Ishikawa (cell line): ENCODE measurements around the gene ERBB4.

Source experiments
- CEBPB ChIP-seq: IDR thresholded peaks from 2 replicates; pipeline ENCODE4 v1.6.1; 2012
- CREB1 ChIP-seq: IDR thresholded peaks from 2 replicates; pipeline ENCODE4 v1.6.1; 2012; ENCODE audit warnings: low read depth
- EGR1 ChIP-seq: IDR thresholded peaks from 2 replicates; pipeline ENCODE4 v1.6.1; 2012
- EP300 ChIP-seq: IDR thresholded peaks from 2 replicates; pipeline ENCODE4 v1.6.1; 2012; ENCODE audit warnings: borderline replicate concordance
- FOXM1 ChIP-seq: IDR thresholded peaks from 2 replicates; pipeline ENCODE4 v1.6.1; 2012; ENCODE audit warnings: low read depth, borderline replicate concordance
- MAX ChIP-seq: IDR thresholded peaks from 2 replicates; pipeline ENCODE4 v1.6.1; 2012
- NFIC ChIP-seq: IDR thresholded peaks from 2 replicates; pipeline ENCODE4 v1.6.1; 2012
- RAD21 ChIP-seq: IDR thresholded peaks from 2 replicates; pipeline ENCODE4 v1.6.1; 2012; ENCODE audit warnings: low read depth
- REST ChIP-seq: IDR thresholded peaks from 2 replicates; pipeline ENCODE4 v1.6.1; 2012; ENCODE audit warnings: low read depth, mild to moderate bottlenecking
- TAF1 ChIP-seq: IDR thresholded peaks from 2 replicates; pipeline ENCODE4 v1.6.1; 2012; ENCODE audit warnings: low read depth, mild to moderate bottlenecking
- TCF12 ChIP-seq: IDR thresholded peaks from 2 replicates; pipeline ENCODE4 v1.6.1; 2012; ENCODE audit warnings: low read depth
- TEAD4 ChIP-seq: IDR thresholded peaks from 2 replicates; pipeline ENCODE4 v1.6.1; 2012
- YY1 ChIP-seq: IDR thresholded peaks from 2 replicates; pipeline ENCODE4 v1.6.1; 2012; ENCODE audit warnings: low read depth
- ZBTB7A ChIP-seq: IDR thresholded peaks from 2 replicates; pipeline ENCODE4 v1.6.1; 2012; ENCODE audit warnings: low read depth
- TF ChIP-seq, protein P1 (sequence below): IDR thresholded peaks from 2 replicates; pipeline ENCODE4 v1.6.1; 2012

The ERBB4 gene

DNA sequence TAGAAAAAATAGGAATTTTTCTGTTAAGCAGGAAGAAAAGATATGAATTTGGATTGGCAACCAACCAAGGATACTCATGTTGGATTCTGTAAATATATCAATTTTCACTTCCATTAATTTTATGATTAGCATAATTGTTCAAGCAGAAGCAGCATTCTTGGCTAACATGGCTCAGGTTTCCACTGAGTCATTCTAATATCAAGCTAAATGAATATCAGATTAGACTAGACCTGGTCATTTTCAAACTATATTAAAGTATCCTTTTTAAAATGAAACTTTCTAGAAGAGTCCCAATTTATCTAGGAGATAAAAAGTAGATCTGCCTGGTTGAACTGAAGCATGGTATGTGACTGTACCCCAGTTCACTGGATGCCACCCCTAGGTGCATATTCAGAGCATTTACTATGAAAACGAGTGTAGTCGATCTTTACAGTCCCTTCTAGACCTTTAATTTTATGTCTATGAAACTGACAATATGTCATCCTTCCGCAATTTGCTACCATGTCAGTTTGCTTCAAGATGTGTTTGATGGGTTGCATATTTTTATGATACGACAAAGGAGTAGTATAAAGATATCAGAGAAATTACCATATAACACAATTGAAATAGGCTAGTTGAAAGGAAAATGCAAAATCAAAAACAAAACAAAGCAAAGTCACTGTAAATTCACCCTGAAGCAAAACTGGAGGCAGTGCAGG is 704.9 kb downstream of the ERBB4 start:
- TF ChIP-seq FOXM1 (no peak), CEBPB (no peak), RAD21 (no peak), TEAD4 (no peak), MAX (no peak), TAF1 (no peak), REST (no peak), ZBTB7A (no peak), EP300 (no peak), EGR1 (no peak), NFIC (no peak), CREB1 (no peak), TCF12 (no peak), YY1 (no peak)
- TF ChIP-seq, protein P1, sequence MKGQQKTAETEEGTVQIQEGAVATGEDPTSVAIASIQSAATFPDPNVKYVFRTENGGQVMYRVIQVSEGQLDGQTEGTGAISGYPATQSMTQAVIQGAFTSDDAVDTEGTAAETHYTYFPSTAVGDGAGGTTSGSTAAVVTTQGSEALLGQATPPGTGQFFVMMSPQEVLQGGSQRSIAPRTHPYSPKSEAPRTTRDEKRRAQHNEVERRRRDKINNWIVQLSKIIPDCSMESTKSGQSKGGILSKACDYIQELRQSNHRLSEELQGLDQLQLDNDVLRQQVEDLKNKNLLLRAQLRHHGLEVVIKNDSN, result no peak

DNA sequence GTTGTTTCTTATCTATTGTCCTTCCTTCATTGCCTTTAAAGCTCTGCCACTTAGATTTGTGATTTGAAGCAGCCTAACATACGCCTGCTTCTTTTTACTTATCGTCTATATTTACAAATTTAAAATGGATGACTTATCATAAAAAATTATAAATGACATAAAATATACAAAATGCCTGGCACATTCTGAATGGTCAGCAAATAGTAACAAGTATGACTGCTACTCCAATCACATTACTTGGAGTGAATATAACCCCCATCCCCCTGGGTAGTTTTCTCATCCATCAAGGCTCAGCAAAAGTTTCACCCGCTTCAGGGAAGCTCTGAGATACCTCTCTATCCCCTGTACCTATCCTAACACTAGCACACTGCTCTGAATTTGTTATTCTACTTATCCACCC is 708.9 kb downstream of the ERBB4 start:
- TF ChIP-seq EP300 (no peak), TCF12 (no peak), ZBTB7A (no peak), NFIC (no peak), TAF1 (no peak), CREB1 (no peak), FOXM1 (no peak), EGR1 (no peak), TEAD4 (no peak), RAD21 (no peak), MAX (no peak)
- TF ChIP-seq, protein P1, result no peak

GRCh38 chr2:211823886-211824479 is 714.6 kb downstream of the ERBB4 start:
- TF ChIP-seq CREB1 (no peak), EP300 (no peak), CEBPB (no peak)

GRCh38 chr2:211822686-211823335 is 715.8 kb downstream of the ERBB4 start:
- TF ChIP-seq CREB1, result no peak
- no peak for TF ChIP-seq RAD21
- TF ChIP-seq NFIC, result no peak
- TF ChIP-seq, protein P1, result no peak
- no peak for TF ChIP-seq YY1
- TF ChIP-seq ZBTB7A, result no peak
- TF ChIP-seq TCF12, result no peak
- no peak for TF ChIP-seq FOXM1

DNA sequence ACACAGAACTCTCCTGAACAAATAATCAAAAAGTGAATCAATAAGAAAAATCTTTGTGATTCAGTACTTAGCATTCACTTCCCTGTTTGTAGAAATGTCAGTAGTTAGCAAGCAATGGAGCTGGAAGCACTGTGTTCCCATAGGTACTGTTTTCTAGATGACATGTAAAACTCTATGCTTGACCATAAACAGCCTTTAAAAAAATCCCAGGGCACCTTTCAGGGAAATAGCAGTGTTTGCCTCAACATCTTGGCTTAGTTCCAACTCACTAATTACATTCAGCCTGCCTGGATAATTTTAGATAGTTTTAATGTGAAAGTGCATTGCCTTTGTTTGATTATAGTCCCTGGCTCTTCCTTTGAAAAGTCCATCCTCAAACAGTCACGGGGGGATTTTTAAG is 721.8 kb downstream of the ERBB4 start:
- TF ChIP-seq TAF1, result no peak
- no peak for TF ChIP-seq FOXM1
- no peak for TF ChIP-seq RAD21
- TF ChIP-seq YY1, result no peak
- no peak for TF ChIP-seq MAX

GRCh38 chr2:211812587-211812986 is 726.0 kb downstream of the ERBB4 start:
- TF ChIP-seq FOXM1 (no peak), CEBPB (no peak), RAD21 (no peak), ZBTB7A (no peak), EP300 (no peak), TEAD4 (no peak), TAF1 (no peak)

DNA sequence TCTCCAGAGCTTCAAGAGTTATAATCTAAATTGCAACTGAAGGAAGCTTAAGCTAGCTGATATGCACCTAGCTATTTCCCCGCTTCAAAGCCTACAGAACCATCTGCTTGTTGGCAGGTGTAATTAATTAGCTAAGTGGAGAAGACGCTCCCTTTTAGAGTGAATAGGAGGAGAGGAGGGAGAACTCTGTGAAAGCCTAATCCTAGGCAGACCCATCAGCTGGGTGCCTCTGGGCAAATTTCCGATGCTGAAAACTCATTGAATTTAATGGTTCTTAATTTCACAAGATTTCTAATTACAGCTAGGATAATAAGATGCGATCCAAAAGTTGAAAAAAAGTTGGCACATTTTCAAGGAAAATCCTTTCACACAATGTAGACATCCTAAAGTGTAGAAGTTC is 735.9 kb downstream of the ERBB4 start:
- TF ChIP-seq RAD21, result no peak
- no peak for TF ChIP-seq EP300
- TF ChIP-seq CEBPB, result no peak
- TF ChIP-seq TEAD4, result no peak
- no peak for TF ChIP-seq MAX
- no peak for TF ChIP-seq TCF12
- TF ChIP-seq CREB1, result no peak
- TF ChIP-seq, protein P1, result no peak
- no peak for TF ChIP-seq ZBTB7A
- no peak for TF ChIP-seq YY1
- no peak for TF ChIP-seq FOXM1
- no peak for TF ChIP-seq NFIC
- no peak for TF ChIP-seq EGR1
- TF ChIP-seq REST, result no peak
- TF ChIP-seq TAF1, result no peak
